Islet of Langerhans (tissue), 1 donor: ENCODE results near the gene AFAP1L2.

Experiments used
- FAIRE-seq: peaks from one replicate; lab custom pipeline; 2011; peaks lifted over from hg19 to GRCh38; lab: Jason Lieb, UNC

Gene AFAP1L2

GRCh38 chr10:114265392-114266053 lies 138.8 kb downstream of the AFAP1L2 start:
- no peak for FAIRE-seq

- no peak for FAIRE-seq
These were observed 141.8 kb downstream of the AFAP1L2 start for GRCh38 chr10:114262496-114262895.

GRCh38 chr10:114261076-114261475 lies 143.2 kb downstream of the AFAP1L2 start:
- no peak for FAIRE-seq

- no peak for FAIRE-seq
These were observed 143.9 kb downstream of the AFAP1L2 start for GRCh38 chr10:114260366-114260765.

- FAIRE-seq = no peak
These were observed 144.5 kb downstream of the AFAP1L2 start for GRCh38 chr10:114259824-114260223.

- no peak for FAIRE-seq
These were observed 145.9 kb downstream of the AFAP1L2 start for GRCh38 chr10:114258274-114258840.

GRCh38 chr10:114257498-114257897 lies 146.8 kb downstream of the AFAP1L2 start:
- no peak for FAIRE-seq

GRCh38 chr10:114256822-114257221 lies 147.5 kb downstream of the AFAP1L2 start:
- FAIRE-seq = no peak

- no peak for FAIRE-seq
These were observed 148.1 kb downstream of the AFAP1L2 start for GRCh38 chr10:114256008-114256765.

GRCh38 chr10:114255227-114255626 lies 149.1 kb downstream of the AFAP1L2 start:
- no peak for FAIRE-seq

GRCh38 chr10:114252883-114253282 lies 151.4 kb downstream of the AFAP1L2 start:
- FAIRE-seq = no peak

GRCh38 chr10:114252092-114252491 lies 152.2 kb downstream of the AFAP1L2 start:
- no peak for FAIRE-seq

- no peak for FAIRE-seq
These were observed 153.6 kb downstream of the AFAP1L2 start for GRCh38 chr10:114250716-114251115.

- no peak for FAIRE-seq
These were observed 154.1 kb downstream of the AFAP1L2 start for GRCh38 chr10:114250236-114250635.

GRCh38 chr10:114246679-114247305 lies 157.5 kb downstream of the AFAP1L2 start:
- FAIRE-seq = no peak

- FAIRE-seq = no peak
These were observed 159.0 kb downstream of the AFAP1L2 start for GRCh38 chr10:114245121-114245791.
